T-helper 9 cell (primary cell): ENCODE measurements around the gene REEP3.

ENCODE experiments used
- DNase-seq: peaks from one replicate; pipeline ENCODE4 v3.0.0-alpha.2; 2020

Gene REEP3

GRCh38 chr10:63591600-63592379 lies 70.6 kb downstream of the REEP3 start:
- no peak for DNase-seq

- DNase-seq, result no peak
These were observed 72.4 kb downstream of the REEP3 start for GRCh38 chr10:63593576-63593975.

- no peak for DNase-seq
These were observed 73.9 kb downstream of the REEP3 start for GRCh38 chr10:63595072-63595471.

GRCh38 chr10:63596924-63597323 lies 75.7 kb downstream of the REEP3 start:
- DNase-seq, result no peak

- no peak for DNase-seq
These were observed 79.3 kb downstream of the REEP3 start for GRCh38 chr10:63600540-63600939.

- no peak for DNase-seq
These were observed 82.7 kb downstream of the REEP3 start for GRCh38 chr10:63603709-63604445.

- DNase-seq, result no peak
These were observed 84.2 kb downstream of the REEP3 start for GRCh38 chr10:63605197-63605967.

- DNase-seq, result no peak
These were observed 87.3 kb downstream of the REEP3 start for GRCh38 chr10:63608511-63608910.

- DNase-seq, result no peak
These were observed 89.9 kb downstream of the REEP3 start for GRCh38 chr10:63611078-63611477.

GRCh38 chr10:63614371-63614891 lies 93.2 kb downstream of the REEP3 start:
- DNase-seq, result no peak

GRCh38 chr10:63618552-63618951 lies 97.4 kb downstream of the REEP3 start:
- DNase-seq, result no peak

- DNase-seq, result no peak
These were observed 98.2 kb downstream of the REEP3 start for GRCh38 chr10:63619426-63619825.

- no peak for DNase-seq
These were observed 100.9 kb downstream of the REEP3 start for GRCh38 chr10:63622097-63622496.

- no peak for DNase-seq
These were observed 103.5 kb downstream of the REEP3 start for GRCh38 chr10:63624701-63625100.

- DNase-seq, result no peak
These were observed 106.2 kb downstream of the REEP3 start for GRCh38 chr10:63627396-63627795.

GRCh38 chr10:63627881-63628296 lies 106.7 kb downstream of the REEP3 start:
- no peak for DNase-seq

- DNase-seq, result no peak
These were observed 107.5 kb downstream of the REEP3 start for GRCh38 chr10:63628526-63629362.

- DNase-seq, result peak; percentile 63
These were observed 108.3 kb downstream of the REEP3 start for GRCh38 chr10:63629363-63630084.

- DNase-seq, result peak; percentile 69
These were observed 109.1 kb downstream of the REEP3 start for GRCh38 chr10:63630085-63630930.

- no peak for DNase-seq
These were observed 109.9 kb downstream of the REEP3 start for GRCh38 chr10:63630931-63631680.
